ENCODE results near the gene MEF2C. TPM values are rescaled to one million over a fixed set of nuclear protein-coding genes. Genes with fewer than 3 reads are reported as not detected.

Gene MEF2C
- total RNA-seq, 1 donor from 2014 or later, result 29.6 TPM

DNA sequence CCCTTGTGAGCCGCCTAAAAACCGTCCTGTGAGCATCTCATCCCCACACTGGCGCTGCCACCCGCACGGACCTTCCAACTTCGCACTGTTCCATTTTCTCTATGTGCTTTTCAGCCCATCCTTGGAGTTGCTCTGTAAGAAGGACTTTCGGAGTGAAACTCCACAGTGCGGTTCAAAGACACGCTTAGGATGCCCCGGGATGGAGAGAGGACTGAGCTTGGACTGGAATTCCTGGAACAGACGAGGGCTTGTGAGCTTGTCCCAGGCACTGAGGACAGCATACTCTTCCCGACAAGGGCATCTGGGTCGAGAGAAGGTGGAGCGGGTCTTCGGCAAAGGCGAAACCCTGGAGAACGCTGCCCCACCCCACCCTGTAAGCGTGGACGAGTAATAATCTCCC, 187.8 kb downstream of the MEF2C start:
- Mint-ChIP-seq H3K9me3 (ENCODE audit: low read depth) (no peaks in the 10 kb centered on the region), H3K27ac (ENCODE audit: unreplicated experiment) (no peak overlapping the region), H3K36me3 (ENCODE audit: low read depth) (peaks cover 2% of the 10 kb centered on the region), H3K4me3 (ENCODE audit: unreplicated experiment) (no peak overlapping the region), H3K27me3 (ENCODE audit: low read depth) (peaks cover 89% of the 10 kb centered on the region), H3K4me1 (ENCODE audit: low read depth) (peaks cover 36% of the 10 kb centered on the region)
- DNase-seq (ENCODE audit: low spot score), result no peak
- TF ChIP-seq, protein P1, sequence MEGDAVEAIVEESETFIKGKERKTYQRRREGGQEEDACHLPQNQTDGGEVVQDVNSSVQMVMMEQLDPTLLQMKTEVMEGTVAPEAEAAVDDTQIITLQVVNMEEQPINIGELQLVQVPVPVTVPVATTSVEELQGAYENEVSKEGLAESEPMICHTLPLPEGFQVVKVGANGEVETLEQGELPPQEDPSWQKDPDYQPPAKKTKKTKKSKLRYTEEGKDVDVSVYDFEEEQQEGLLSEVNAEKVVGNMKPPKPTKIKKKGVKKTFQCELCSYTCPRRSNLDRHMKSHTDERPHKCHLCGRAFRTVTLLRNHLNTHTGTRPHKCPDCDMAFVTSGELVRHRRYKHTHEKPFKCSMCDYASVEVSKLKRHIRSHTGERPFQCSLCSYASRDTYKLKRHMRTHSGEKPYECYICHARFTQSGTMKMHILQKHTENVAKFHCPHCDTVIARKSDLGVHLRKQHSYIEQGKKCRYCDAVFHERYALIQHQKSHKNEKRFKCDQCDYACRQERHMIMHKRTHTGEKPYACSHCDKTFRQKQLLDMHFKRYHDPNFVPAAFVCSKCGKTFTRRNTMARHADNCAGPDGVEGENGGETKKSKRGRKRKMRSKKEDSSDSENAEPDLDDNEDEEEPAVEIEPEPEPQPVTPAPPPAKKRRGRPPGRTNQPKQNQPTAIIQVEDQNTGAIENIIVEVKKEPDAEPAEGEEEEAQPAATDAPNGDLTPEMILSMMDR (IDR thresholded peaks at IDR 0.05), result no peak

DNA sequence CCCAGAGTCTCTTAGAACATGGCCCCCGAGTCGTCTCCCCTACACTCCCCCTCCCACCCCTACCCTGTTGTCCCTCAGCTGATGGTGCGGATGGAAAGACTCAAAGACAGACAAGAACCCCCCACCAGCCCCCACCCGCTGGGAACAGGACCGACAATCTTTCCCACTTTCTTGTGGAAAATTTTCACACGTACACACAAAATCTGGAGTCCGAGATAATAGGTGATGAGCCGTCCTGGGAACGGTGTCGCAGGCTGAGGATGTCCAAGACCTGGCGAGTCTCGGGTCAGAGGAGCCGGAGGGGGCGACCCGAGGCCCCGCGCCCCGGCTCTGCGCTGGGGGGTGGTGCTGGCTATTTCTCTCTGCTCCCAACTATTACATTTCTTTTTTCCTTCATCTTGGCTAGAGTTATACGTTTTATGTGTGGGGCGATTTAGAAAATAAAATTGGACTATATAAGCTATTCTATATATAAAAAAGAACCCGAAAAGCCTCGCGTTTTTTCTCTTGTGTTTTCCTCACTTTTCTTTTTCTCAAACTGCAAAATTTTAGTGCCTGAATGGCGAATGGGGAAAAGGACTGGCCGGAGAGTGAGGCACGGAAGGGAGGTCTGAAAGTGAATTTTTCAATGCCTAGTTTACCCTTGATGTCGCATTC, 188.8 kb downstream of the MEF2C start:
- Mint-ChIP-seq H3K4me1 (ENCODE audit: low read depth) (peaks cover 39% of the 10 kb centered on the region), H3K36me3 (ENCODE audit: low read depth) (peaks cover 2% of the 10 kb centered on the region), H3K27ac (ENCODE audit: unreplicated experiment) (no peak overlapping the region), H3K27me3 (ENCODE audit: low read depth) (peaks cover 88% of the 10 kb centered on the region), H3K4me3 (ENCODE audit: unreplicated experiment) (no peak overlapping the region), H3K9me3 (ENCODE audit: low read depth) (no peaks in the 10 kb centered on the region)
- no peak for DNase-seq (ENCODE audit: low spot score)
- TF ChIP-seq, protein P1 (IDR thresholded peaks at IDR 0.05), result no peak

DNA sequence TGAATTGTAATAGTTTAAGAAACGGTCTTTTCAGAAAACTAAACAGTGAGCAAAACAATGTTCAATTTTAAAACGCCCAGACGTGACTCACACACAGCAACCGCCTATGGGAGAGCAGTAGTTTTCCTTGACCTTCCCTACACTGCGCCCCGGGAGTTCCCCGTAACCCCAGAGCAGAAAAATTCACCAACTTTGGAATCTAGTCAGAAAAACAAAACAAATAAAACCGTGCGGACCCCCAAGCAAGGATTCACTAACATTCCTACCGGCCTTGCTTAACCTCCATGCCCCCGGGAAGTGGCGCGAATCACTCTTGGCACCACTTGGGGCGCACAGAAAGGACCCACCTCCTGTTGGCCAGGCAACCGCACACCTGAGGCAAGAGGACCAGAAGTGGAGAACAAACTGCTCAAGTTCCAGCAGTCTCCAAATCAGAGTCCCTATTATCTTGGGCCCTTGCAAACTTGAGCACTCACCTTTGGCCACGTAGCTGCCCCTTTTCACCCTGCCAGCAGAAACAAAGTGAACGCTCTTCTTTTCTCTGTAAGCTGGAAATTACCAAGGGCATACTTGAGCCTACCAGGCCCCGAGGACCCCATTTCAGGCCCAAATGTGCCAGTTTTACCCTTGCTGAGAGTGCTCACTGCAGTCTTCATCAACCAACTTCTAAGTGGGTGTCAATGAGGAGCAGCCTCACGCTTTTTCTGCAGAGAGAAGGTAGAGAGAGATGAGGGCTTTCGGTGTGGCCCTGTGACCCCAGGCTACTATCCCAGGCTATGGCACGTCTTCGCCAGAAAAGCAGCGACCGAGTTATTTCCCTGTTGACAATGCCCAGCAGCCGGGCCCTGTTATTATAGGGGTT, 189.7 kb downstream of the MEF2C start:
- TF ChIP-seq, protein P1 (IDR thresholded peaks at IDR 0.05), result no peak
- H3K36me3 Mint-ChIP-seq (ENCODE audit: low read depth), result peaks cover 2% of the 10 kb centered on the region
- DNase-seq (ENCODE audit: low spot score), result no peak
- H3K27me3 Mint-ChIP-seq (ENCODE audit: low read depth), result peaks cover 88% of the 10 kb centered on the region
- H3K9me3 Mint-ChIP-seq (ENCODE audit: low read depth), result no peaks in the 10 kb centered on the region
- no peak overlapping the region for H3K4me3 Mint-ChIP-seq (ENCODE audit: unreplicated experiment)
- peaks cover 39% of the 10 kb centered on the region for H3K4me1 Mint-ChIP-seq (ENCODE audit: low read depth)
- no peak overlapping the region for H3K27ac Mint-ChIP-seq (ENCODE audit: unreplicated experiment)

DNA sequence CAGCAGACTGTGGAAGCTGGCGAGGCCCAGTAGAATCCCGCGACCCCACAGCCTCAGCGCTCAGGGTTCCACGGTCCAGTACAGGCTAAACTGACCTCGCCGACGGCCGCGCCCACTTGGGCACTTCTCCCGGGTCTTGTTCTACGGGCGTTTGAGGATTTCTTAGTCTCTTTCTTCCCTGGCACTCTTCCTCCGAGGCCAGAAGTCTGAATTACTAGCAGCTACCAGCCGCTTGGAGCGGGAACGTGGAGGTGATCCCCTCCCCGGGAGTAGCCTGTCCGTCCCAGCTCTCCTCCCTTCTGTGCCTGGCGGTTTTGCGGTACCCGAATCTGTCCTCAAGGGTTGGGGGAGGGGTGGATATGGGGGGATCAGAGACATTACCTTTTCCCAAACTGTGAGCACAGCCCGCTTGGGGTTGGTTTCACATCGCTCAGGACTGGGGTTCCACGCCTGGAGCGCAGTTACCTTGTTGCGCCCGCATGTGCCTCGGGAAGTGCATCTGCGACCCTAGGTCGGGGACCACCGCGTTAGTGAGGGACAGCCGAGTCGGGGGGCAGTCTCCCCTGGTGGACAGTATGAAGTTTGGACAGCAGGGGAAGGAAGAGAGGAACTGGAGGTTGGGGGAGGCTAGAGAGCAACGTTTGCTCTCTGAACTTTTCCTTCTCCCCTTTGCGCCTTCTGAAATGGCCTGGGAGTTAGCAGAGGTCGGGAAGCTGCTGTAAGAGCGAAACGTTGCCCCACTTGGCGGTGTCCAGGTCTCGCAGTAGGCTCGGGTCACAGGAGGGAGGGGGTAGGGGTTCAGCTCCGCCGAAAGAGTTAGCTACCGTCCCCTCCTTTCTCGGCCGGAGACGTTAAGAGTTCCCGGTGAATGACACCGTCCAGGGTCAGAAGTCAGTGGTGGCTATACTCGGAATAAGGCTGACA, 190.8 kb downstream of the MEF2C start:
- Mint-ChIP-seq H3K4me3 (ENCODE audit: unreplicated experiment) (peak overlapping the region; percentile 22), H3K36me3 (ENCODE audit: low read depth) (peaks cover 2% of the 10 kb centered on the region), H3K27me3 (ENCODE audit: low read depth) (peaks cover 91% of the 10 kb centered on the region), H3K4me1 (ENCODE audit: low read depth) (peaks cover 39% of the 10 kb centered on the region), H3K27ac (ENCODE audit: unreplicated experiment) (no peak overlapping the region), H3K9me3 (ENCODE audit: low read depth) (no peaks in the 10 kb centered on the region)
- TF ChIP-seq, protein P1 (IDR thresholded peaks at IDR 0.05), result no peak
- DNase-seq (ENCODE audit: low spot score), result no peak

DNA sequence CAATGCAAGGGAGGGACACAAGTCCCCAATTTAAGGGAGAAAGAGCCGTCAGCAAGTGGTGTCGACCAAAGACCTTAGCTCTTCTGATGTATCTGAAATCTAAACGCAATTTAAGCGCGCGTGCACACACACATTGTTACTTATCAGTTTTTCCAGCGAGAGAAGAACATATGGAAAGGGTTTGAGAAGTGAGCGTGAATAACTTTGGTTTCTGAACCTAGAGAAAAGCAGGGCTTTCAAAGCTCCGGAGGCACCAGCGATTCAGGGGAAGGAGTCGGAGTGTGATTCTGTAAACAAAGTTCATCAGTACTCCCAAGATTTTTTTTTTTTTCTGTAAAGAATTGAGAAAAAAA, 191.8 kb downstream of the MEF2C start:
- Mint-ChIP-seq H3K9me3 (ENCODE audit: low read depth) (no peaks in the 10 kb centered on the region), H3K27ac (ENCODE audit: unreplicated experiment) (no peak overlapping the region), H3K4me3 (ENCODE audit: unreplicated experiment) (peak overlapping the region; percentile 72), H3K4me1 (ENCODE audit: low read depth) (peaks cover 39% of the 10 kb centered on the region), H3K36me3 (ENCODE audit: low read depth) (no peaks in the 10 kb centered on the region), H3K27me3 (ENCODE audit: low read depth) (peaks cover 92% of the 10 kb centered on the region)
- DNase-seq (ENCODE audit: low spot score), result no peak
- TF ChIP-seq, protein P1 (IDR thresholded peaks at IDR 0.05), result peak; percentile 68

Data from chondrocyte (in vitro differentiated cells).